ENCODE results near the gene OTX2.

Gene OTX2

DNA sequence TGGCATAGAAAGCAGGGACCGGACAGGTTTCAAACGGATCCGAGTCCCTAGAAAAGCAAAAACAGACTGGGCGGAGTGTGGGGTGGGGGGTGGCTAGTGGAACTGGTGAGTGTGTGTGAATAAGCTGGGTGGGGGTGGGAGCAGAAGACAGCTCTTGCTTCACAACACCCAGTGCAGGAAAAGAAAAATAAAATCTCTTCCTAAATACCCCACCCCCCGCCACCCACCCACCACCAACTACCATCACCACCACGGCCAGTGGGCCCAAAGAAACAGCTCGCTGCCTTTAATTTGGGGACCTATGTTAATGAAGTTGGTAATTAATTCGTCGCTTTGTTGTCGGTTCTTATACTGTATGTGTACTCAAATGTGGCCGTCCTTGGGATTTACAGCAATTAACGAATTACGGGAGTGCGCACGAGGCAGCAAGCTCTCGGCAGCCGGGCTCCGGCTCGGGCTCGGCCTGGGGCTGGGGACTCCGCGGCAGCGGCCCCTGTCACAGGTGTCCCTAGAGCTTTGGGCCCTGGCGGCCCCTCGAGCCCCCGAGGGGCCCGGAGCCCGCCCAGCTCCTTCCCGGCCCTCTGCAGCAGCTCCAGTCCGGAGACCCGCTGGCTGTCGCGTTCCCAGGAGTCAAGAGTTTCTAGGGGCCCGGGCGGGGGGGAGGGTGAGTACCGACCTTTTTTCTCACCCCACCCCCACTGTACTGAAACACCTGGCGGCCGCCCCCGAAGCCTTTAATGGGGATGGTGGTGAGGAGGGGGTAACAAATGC is 1.5 kb upstream of the OTX2 start:
- DNase-seq = no peak

DNA sequence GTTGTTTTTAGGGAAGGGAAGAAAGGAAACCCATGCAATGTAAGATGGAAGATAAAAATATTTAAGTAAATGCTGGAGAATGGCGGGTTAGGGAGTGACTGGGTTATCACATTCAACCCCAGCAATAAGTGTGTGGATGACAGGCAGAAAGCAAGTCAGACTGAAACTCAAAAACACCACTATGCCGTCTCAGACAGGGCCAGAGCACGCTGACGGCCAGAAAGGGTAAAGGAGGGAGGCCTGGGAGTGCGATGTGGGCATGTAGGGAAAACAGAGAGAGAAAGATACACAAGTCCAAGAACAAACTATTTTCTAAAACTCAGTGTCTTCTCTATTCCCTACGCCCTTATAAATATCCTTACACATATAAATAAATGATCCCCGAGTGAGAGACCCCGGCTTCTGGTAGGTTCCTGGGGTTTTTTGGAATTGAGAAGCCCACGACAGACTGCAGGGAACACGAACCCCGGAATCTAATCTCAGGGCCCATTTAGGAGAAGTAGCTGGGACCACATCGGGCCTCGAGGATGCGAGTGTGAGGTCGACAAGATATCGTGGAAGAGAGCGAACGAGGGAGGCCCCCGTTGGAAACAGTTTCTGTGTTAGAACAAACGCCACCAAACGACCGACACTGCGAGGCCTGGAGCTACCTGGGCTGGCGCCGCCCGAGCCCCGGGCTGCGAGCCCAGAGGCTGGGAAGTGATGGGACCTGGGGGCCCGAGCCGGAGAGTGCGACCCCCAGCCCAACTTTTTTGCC is 735 bp upstream of the OTX2 start:
- DNase-seq = no peak

DNA sequence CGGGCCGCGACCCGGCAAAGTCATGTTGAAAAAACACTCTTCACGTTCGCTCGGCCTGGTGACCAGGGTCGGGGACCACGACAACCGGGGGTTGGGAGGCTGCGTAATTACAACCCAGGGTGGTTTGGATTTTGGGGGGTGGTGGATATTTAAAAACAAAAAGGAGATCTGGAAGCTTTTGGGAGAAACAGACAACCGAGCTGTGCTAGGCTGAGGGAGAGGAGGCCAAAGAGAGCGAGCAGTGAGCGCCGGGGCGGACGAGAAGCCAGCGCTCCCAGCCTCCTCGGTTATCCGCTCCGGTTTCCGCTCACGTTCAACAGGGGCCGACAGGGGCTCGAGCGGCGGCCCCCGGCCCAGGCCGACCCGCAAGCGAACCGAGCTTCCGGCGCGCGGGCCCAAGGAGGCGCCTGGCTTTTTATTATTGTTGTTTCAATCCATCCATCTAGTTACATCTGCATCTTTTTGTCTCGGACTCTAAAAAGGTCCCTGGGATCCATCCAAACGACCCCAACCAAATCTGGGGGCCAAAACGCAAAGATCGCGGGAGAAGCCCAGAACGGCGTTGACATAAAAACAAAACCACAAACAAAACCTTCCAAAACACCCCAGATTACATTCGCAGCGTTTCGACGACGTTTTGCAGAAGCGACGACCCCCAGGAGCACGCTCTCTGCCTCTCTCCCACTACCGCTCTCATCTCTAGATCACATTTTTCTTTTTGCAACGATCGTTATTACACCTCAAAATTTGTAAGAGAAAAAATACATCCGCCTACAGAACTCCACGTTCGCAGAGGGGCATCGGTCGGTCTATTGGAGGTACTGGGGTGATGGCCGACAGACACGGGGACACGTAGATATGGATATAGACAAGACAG is 771 bp downstream of the OTX2 start:
- DNase-seq = no peak

DNA sequence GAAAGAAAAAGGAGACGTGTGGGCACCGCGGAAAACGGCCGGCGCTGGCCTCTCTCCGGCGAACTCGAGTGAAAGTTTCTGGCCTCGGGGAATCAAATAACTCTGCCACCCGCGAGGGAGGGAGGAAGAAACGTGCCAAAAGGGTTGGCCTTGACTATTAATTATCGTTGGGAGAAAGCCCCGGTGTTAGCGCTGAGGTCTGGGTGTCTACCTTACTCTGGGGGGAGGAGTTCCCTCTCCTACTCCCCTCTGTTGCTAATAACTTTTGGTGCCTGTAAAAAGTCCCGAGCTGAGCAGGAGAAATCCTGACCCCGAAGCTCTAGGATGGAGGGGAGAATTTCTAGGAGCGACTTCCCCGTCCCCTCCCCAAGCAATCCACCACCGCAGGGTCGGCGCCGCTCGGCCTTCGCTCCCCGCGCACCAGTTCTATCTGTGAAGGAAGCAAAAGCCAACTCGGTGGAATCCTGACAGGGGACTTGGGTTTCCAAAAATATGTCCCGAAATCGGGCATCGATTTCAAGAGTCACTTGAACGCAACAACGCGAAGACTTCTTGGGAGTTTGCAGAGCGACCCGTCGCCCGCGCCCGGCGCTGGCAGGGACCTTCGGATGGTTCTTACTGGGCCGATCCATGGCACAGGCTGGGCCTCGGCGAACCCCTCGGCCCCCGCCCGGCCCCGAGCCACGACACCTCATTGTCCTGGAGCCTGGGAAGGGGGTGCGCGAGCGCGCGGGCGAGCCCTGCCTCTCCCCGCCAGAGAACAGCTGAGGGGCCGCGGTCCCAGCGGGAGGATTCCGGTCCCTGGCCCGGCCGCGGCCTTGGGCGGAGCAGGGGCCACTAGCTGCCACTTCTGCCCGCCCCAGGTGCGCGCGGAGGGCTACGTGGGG is 1.7 kb downstream of the OTX2 start:
- no peak for DNase-seq

DNA sequence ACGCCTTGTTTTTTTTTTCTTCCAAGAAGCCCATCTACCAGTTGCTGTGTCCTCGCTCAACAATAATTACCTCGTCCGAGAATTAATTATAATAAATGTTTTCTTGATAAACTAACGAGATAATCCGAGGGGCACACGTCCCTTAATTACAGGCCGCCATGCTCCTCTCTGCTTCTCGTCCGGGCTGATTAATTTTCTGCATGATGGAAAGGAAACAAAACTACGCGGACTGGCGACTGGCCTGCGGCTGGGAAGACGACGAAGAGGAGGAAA is 2.2 kb downstream of the OTX2 start:
- DNase-seq = no peak

DNA sequence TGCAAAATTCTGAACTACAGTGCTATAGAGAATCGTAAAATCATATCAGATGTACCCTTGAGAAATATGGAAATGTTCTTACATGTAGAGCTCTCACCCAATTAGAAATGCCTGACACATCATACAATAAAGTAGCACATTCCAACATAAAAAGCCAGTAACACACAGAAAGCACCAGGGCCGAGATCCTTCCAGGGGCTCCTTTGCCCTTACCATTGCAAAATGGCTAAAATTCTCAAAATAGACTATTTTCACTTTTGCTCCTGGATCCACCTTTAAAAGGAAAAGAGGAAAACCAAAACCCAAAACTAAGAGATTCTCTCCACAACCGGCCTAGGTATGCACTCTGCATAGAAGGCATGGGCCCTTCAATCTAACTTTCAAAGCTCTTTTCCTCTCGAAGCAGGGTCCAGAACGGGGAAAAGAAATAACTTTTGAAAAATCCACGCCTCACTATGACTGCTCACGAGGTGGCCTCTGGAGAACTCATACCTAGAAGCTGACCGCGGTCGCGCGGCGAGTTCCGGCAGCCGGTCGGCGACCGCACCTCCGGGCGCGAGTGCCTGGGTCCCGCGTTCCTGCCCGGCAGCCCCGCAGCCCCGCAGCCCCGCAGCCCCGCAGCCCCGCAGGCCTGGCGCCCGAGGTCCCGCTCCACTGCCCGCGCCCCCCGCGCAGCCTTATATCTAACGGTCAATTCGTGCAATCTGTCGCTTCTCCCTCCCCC is 2.7 kb downstream of the OTX2 start:
- no peak for DNase-seq

DNA sequence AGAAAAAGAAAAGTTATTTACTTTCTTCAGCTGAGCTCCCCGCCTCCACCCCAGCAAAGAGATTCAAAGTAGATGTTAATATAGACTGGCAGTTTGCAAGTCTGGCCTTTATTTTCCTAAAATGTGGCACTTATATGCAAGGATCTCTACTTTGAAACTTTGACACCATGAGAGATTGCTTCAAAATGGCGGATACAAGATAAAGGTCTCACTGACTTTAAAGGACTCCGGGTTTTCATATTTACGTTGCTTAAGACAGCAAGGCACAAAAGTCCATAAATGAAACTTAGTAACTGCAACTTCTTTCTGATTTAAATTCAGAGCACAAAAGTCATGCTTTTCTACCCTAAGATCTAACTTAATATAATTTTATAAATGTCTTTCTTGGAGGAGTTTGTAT is 3.5 kb downstream of the OTX2 start:
- DNase-seq = no peak

DNA sequence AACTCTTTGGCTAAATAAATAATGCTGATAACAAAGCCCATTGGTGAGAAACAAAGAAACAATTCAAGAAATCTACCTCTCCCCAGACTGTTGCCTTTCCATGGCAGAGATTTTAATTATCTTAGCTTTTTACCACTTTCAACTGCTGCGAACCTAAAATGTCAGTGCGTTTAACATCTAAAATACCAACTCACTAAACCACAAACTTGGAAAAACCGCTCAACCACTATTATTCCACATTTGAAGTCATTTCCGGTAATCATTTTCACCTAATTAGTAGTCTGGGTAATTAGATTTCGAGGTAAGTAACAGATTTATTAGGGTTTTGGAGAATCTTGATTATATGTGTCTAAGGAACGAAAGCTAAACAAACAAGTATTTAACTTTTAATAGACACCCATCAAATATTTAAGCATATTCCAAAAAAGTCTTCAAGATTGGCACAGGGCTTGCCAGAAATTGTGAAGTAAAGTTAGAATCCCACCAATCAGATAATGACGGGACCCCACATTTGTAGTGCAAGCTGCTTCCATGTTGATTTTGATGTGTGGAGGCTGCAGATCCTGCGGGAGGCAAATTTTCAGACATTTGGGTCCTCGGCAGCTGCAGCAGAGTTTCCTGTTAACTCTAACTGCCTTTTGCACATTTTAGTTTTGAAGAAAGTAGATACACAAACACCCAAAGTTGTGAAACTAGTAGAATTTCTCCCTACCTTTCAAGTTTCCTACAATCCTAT is 4.1 kb downstream of the OTX2 start:
- DNase-seq = peak in 1 of 2 experiments; percentile 26

DNA sequence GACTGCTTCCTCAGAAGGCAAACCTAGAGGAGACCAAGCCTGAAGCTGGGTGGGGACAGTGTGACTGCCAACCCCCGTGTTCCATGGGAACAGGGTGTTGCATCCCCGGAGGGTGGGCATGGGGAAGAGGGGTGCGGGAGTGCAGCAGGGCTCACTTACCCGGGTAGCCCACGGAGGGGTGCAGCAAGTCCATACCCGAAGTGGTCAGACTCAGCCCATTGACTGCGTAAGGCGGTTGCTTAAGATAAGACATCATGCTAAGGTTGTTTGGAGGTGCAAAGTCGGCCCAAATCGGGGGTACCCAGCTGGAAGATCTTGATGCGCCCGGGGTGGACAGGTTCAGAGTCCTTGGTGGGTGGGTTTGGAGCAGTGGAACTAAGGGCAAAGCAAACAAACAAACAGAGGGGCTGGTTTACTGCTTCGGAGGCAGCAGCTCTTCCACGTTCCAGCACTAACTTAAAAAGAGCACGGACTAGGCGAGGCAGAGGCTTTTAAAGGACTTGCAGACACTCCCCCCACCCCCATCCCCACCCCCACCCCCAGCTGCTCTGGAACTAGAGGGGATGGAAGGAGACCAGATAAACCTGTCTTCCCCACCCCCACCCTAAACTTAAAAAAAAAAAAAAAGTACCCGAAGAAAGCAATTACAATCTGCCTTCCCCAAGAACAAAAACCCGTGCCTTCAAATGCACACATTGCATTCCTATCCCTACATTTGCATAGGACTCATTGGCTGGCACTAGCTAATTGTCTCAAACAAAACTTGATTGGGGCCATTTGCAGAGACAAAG is 4.9 kb downstream of the OTX2 start:
- peak; percentile 77 to 86 for DNase-seq

DNA sequence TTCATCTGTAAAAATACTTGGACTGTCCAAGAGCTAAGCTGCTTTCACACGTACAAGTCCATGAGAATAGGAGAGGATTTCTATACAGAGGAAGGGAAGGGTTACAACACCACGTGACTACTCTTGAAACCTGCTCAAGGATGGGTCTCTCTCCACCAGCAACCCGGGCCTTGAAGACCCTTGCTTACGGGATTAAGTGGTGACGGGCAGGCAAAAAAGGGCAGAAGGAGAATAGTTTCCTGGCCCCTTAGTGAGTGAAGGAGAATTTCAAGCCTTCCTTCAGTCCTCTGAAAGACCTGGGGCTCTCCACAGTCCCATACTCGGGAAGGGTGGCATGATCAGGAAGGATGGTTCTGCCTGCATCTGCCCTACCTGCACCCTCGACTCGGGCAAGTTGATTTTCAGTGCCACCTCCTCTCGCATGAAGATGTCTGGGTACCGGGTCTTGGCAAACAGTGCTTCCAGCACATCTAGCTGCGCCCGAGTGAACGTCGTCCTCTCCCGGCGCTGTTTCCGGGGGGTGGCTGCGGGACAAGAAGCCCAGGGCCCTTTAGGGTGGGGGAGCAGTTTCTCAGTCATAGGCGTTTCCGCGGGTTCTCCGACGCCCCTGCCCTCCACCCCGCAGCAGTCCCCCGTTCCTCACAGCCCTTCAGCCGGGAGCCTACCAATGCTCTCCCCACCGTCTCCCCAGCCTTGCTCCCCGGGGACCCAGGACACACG is 6.3 kb downstream of the OTX2 start:
- no peak for DNase-seq

DNA sequence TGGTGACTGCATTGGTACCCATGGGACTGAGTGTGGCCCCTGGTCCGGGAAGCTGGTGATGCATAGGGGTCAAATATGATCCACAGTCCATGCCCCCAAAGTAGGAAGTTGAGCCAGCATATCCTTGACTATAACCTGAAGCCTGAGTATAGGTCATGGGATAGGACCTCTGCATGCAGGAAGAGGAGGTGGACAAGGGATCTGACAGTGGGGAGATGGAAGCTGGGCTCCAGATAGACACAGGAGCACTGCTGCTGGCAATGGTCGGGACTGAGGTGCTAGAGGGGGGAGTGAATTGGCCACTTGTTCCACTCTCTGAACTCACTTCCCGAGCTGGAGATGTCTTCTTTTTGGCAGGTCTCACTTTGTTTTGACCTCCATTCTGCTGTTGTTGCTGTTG is 8.4 kb downstream of the OTX2 start:
- no peak for DNase-seq

DNA sequence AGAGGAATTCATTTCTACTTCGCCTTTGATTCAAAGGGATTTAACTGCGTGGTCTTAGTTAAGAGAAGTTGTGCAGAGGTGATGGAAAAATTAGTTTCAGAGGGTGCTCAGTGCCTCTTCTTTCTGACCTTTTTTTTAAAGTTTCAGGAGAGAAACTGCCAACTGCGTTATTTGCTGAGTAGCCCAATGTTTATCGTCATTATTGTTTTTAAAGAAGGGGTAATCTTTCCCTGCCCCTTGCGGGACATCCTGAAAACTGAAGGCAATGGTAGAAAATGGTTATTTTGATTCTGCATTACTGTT is 11.0 kb downstream of the OTX2 start:
- no peak for DNase-seq

DNA sequence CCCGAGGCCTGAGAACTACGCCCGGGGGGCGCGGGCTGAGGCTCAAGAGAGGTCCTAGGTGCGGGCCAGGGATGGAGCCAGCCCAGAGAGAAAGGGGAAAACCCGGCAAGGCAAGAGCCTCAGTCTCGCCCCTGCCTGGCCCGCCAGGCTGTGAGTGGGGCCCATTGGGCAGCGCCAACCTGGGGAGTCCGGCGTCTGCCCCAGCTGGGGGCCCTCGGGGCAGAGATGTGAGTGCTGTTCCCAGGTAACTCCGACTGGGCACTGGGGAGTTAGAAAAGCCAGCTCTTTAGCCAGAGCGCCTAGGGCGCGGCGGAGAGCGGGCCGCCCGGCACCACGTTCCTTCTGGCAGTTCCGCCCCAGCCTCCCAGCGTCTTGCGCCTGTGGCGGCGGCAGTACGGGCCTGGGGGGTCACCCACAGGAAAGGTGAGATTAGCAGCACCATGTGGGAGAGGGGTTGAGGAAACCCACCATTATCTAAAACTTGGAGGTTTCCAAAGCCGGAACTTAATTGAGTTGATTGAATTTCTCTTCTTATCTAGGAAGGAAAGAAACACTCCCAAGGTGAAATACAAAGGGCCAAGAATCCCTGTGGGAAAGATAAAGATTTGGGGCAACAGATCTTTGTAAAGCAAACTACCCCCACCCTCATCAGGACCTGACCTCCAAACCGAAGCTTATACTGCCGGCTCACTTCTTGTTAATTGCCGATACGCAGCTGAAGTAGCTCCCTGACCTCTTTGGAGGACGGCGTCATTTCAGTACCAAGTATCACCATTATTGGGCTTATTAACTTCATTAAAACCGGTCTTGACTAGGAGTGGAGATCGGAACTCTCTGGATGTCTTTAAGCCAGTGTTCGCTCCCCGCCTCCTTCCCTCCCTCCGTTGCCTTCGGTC is 11.6 kb downstream of the OTX2 start:
- no peak for DNase-seq

DNA sequence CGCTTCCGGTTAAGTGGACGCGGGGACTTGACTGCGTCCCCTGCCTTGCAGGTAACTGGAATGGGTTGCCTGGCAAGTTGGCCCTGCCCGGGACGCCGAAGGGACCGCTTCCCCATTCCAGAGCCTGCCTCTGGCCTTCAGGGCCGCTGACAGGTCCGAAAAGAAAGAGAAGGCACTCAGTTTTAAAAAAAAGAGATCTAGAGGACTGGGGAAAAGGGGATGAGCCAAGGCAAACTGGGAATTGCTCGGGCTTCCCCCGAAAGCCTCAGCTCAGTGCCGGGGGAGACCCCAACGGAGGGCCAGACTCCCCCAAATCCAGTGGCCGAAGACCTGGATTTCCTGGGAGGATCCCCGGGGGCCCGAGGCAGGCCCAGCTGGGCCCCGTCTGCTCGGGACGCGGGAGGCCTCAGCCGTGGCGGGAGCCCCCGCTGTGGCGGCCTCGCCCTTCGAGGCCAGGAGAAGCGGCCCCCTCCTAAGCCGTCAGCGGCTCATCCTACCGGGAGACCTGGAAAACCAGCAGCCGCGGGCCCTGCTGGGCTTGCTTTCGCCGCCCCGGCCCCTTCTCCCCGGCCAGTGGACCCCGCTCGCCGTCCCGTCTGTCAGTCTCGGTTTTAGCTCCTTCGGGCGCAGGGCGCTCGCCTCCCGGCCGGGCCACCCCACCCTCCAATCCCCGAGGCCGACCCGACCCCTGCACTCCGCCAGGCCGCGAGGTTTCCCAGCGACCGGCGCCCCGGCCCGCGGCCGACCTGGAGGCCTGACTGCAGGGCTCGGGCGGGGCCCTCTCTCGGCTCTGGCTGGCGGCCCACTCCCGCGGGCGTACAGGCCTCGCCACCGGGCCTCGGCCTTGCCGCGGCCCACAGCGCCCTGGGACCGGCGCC is 12.5 kb downstream of the OTX2 start:
- no peak for DNase-seq

DNA sequence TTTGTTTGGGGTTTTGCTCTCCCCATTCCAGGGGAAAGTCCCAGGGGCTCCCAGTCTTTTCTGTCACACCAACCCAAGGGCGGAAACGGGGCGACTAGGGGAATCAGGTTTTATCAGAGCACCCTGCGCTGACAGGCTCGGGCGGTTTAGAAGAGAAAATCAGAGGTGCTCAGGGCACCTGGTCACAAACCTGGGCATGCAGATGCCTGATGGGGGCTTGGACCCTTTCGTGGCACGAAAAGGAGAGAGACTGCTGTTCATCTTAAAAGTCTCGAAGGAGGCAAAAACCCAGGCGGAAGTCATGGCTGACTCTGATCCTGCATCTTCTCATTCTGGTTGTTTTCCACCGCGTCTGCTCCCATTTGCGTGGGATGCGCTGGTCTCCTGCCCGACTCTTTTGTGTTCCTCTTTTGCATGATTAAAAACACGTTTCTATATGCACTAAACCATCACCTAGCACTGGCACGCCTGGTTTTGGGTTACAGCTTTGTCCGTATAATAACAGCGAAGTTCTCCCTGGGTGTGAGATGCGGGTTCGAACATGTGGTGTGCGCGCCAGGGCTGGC is 13.2 kb downstream of the OTX2 start:
- no peak for DNase-seq

DNA sequence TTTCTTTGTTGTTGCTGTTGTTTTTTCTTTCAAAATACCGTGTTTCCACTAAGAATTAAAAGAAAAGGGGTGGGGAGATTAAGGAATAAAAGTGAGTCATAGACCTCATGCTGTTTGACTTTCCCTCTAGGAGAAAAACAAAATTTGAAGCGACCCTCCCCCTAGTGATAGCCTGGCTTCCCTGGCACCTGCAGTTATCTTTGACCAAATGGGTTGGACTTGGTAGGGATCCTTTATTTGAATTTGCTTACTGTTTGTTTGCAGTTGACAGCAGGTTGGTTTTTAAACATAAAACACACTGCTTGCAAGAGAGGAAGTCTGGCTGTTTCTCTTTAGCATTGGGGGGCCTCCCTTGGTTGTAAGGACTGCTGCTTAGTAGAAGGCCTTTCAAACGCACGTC is 14.0 kb downstream of the OTX2 start:
- no peak for DNase-seq

DNA sequence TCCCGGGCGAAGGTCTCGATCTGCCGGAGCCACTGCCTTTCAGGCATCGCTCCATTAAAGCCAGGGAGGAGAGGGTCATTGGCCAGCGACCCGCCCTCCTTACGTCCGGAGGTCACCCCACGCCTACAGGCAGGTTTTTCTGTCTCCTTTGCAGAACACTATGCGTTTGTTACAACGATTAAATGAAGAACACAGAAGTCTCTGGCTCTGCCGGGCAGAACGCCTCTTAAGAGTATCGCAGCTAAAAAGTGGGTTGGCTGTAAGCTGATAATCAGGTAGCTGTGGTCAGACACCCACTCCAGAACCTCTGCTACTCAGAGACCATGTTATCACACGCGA is 15.0 kb downstream of the OTX2 start:
- DNase-seq = no peak
